K562 (cell line): ENCODE data around the gene ARL10. TPM values are rescaled to one million over a fixed set of nuclear protein-coding genes. Genes with fewer than 3 reads are reported as not detected.

Experiments used
- ADNP ChIP-seq: fragments of 200-800 bp; sonication (Bioruptor generic); IDR thresholded peaks from 2 replicates; pipeline ENCODE4 v1.6.1; 2016; ENCODE audit warnings: missing genetic modification characterization, missing compliant biosample characterization
- ARID2 ChIP-seq: fragments of 450-650 bp; IDR thresholded peaks from 2 replicates; pipeline ENCODE4 v1.6.1; 2017; ENCODE audit warnings: antibody characterized with exemption, mild to moderate bottlenecking
- DIDO1 ChIP-seq: fragments of 450-650 bp; IDR thresholded peaks from 2 replicates; pipeline ENCODE4 v1.6.1; 2016; ENCODE audit warnings: low read depth, missing biosample characterization, missing genetic modification characterization
- ELF2 ChIP-seq: fragments of 250-450 bp; sonication (Bioruptor Pico); IDR thresholded peaks from 2 replicates; pipeline ENCODE4 v1.5.0; 2021; ENCODE audit warnings: mild to moderate bottlenecking
- ELF4 ChIP-seq: fragments of 450-650 bp; formaldehyde crosslinking; IDR thresholded peaks from 2 replicates; pipeline ENCODE4 v1.4.0; 2022; ENCODE audit warnings: missing genetic modification characterization
- GABPA ChIP-seq: fragments of 200-800 bp; sonication (Bioruptor generic); conservative IDR thresholded peaks from 2 replicates; pipeline ENCODE4 v1.6.1; 2016; ENCODE audit warnings: low read depth, missing genetic modification characterization, missing compliant biosample characterization
- HMBOX1 ChIP-seq: sonication (generic); IDR thresholded peaks from 2 replicates; pipeline ENCODE4 v1.6.1; 2016
- MAFG ChIP-seq: fragments of 450-650 bp; conservative IDR thresholded peaks from 2 replicates; pipeline ENCODE4 v1.6.1; 2016; ENCODE audit warnings: missing genetic modification characterization, missing compliant biosample characterization
- MEF2D ChIP-seq: conservative IDR thresholded peaks from 2 replicates; pipeline ENCODE4 v1.6.1; 2016; ENCODE audit warnings: low read depth, missing genetic modification characterization, missing compliant biosample characterization
- MIER1 ChIP-seq: fragments of 450-650 bp; IDR thresholded peaks from 2 replicates; pipeline ENCODE4 v1.6.1; 2016; ENCODE audit warnings: antibody characterized with exemption, mild to moderate bottlenecking, low read depth
- NBN ChIP-seq: fragments of 450-650 bp; IDR thresholded peaks from 2 replicates; pipeline ENCODE4 v1.6.1; 2016; ENCODE audit warnings: low read depth, mild to moderate bottlenecking
- NCOA4 ChIP-seq: fragments of 450-650 bp; IDR thresholded peaks from 2 replicates; pipeline ENCODE4 v1.6.1; 2018; ENCODE audit warnings: mild to moderate bottlenecking; ENCODE audit not compliant: partially characterized antibody
- NR2F6 ChIP-seq: fragments of 450-650 bp; formaldehyde crosslinking; IDR thresholded peaks from 2 replicates; pipeline ENCODE4 v1.4.0; 2020; ENCODE audit warnings: mild to moderate bottlenecking
- PCBP1 ChIP-seq: fragments of 200-400 bp; formaldehyde crosslinking; IDR thresholded peaks from 2 replicates; pipeline ENCODE4 v1.6.1; 2018; ENCODE audit warnings: mild to moderate bottlenecking, low read depth, low read length; ENCODE audit not compliant: poor library complexity, severe bottlenecking
- PHB2 ChIP-seq: fragments of 450-650 bp; IDR thresholded peaks from 2 replicates; pipeline ENCODE4 v1.6.1; 2017; ENCODE audit warnings: low read depth
- RB1 ChIP-seq: fragments of 450-650 bp; IDR thresholded peaks from 2 replicates; pipeline ENCODE4 v1.6.1; 2017; ENCODE audit warnings: low read depth, mild to moderate bottlenecking
- SAP30 ChIP-seq: fragments of 200-600 bp; sonication (generic); IDR thresholded peaks from 2 replicates; pipeline ENCODE4 v1.6.1; 2012; ENCODE audit warnings: borderline replicate concordance, low read depth, mild to moderate bottlenecking, moderate library complexity, low read length, control low read depth, inconsistent platforms; ENCODE audit not compliant: insufficient read depth, poor library complexity, severe bottlenecking
- SNIP1 ChIP-seq: fragments of 450-650 bp; IDR thresholded peaks from 2 replicates; pipeline ENCODE4 v1.7.1; 2017; ENCODE audit warnings: low read depth, mild to moderate bottlenecking
- ZBTB9 ChIP-seq: fragments of 450-650 bp; formaldehyde crosslinking; IDR thresholded peaks from 2 replicates; pipeline ENCODE4 v1.4.0; 2020; ENCODE audit warnings: mild to moderate bottlenecking, moderate library complexity
- ZNF282 ChIP-seq: sonication (generic); formaldehyde crosslinking; IDR thresholded peaks from 2 replicates; pipeline ENCODE4 v1.8.1; 2023; ENCODE audit warnings: missing genetic modification reagents
- ZNF707 ChIP-seq: fragments of 250-450 bp; sonication (Bioruptor Pico); conservative IDR thresholded peaks from 2 replicates; pipeline ENCODE4 v1.8.0; 2022; ENCODE audit warnings: inconsistent platforms, mild to moderate bottlenecking, moderate library complexity
- ZNF717 ChIP-seq: fragments of 250-450 bp; sonication (Bioruptor Pico); IDR thresholded peaks from 2 replicates; pipeline ENCODE4 v1.5.0; 2021
- polyA plus RNA-seq, 8 experiments: library from polyadenylated mRNA; depleted of rRNA in 4 of 8; stranded (reverse) in 5 of 8; unstranded in 3 of 8; fragments of >200 nt; fragmentation: Nextera tagmentation in 2 of 8; fragmentation: Illumina TruSeq in 1 of 8; extraction: Ambion mirVana in 2 of 8; extraction: Trizol in 1 of 8; gene quantifications; 2 replicates each; pipeline versions ENCODE4 v1.2.1 to v1.2.3, GENCODE V29; 2011 to 2014; ENCODE audit warnings: inconsistent platforms in 1 of 8, missing spikeins in 1 of 8
- total RNA-seq, 7 experiments: library from RNA; depleted of rRNA in 6 of 7; stranded (reverse); fragments of >200 nt in 6 of 7; fragmentation: Illumina TruSeq in 2 of 7; extraction: Trizol in 2 of 7; gene quantifications; 2 replicates each; pipeline versions ENCODE4 v1.2.1 to v1.2.3, GENCODE V29; 2011 to 2021; ENCODE audit warnings: low replicate concordance in 1 of 7
- TF ChIP-seq, protein P1 (sequence below): sonication (generic); formaldehyde crosslinking; IDR thresholded peaks from 2 replicates; pipeline ENCODE4 v1.8.1; 2023; ENCODE audit warnings: mild to moderate bottlenecking, missing genetic modification reagents, moderate library complexity
- TF ChIP-seq, protein P2 (sequence below): sonication (generic); formaldehyde crosslinking; IDR thresholded peaks from 2 replicates; pipeline ENCODE4 v1.8.0; 2022; ENCODE audit warnings: mild to moderate bottlenecking, low read depth, missing genetic modification reagents

Gene ARL10
- total and polyA plus RNA-seq, 9 of the 15 experiments (the other 6 are each of a cell fraction or from before 2014, with no cell fraction given) = under 0.01 to 0.40 (median 0.34) TPM; not detected in 3

- TF ChIP-seq, protein P1, sequence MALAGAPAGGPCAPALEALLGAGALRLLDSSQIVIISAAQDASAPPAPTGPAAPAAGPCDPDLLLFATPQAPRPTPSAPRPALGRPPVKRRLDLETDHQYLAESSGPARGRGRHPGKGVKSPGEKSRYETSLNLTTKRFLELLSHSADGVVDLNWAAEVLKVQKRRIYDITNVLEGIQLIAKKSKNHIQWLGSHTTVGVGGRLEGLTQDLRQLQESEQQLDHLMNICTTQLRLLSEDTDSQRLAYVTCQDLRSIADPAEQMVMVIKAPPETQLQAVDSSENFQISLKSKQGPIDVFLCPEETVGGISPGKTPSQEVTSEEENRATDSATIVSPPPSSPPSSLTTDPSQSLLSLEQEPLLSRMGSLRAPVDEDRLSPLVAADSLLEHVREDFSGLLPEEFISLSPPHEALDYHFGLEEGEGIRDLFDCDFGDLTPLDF (CRISPR knock-in tag) = no peak
- TF ChIP-seq PHB2 (no peak), ZNF717 (CRISPR knock-in tag) (no peak), NBN (peak; percentile 6; the same call in 1 of the 2 replicates), SNIP1 (no peak), ELF2 (no peak), ZNF282 (CRISPR knock-in tag) (no peak), ZNF707 (CRISPR knock-in tag) (no peak), MAFG (tag) (no peak), DIDO1 (tag) (no peak), GABPA (tag) (peak; percentile 79; the same call in 1 of the 2 replicates), NR2F6 (CRISPR knock-in tag) (no peak), RB1 (no peak), MIER1 (peak; percentile 28; the same call in 1 of the 2 replicates), ELF4 (CRISPR knock-in tag) (0 out of 2 replicates have a peak, but pooled peaks have one; percentile 3), MEF2D (tag) (no peak), ADNP (no peak), NCOA4 (no peak), ARID2 (no peak), HMBOX1 (no peak), SAP30 (peak; percentile 28), ZBTB9 (CRISPR knock-in tag) (peak; percentile 83), PCBP1 (no peak)
- TF ChIP-seq, protein P2, sequence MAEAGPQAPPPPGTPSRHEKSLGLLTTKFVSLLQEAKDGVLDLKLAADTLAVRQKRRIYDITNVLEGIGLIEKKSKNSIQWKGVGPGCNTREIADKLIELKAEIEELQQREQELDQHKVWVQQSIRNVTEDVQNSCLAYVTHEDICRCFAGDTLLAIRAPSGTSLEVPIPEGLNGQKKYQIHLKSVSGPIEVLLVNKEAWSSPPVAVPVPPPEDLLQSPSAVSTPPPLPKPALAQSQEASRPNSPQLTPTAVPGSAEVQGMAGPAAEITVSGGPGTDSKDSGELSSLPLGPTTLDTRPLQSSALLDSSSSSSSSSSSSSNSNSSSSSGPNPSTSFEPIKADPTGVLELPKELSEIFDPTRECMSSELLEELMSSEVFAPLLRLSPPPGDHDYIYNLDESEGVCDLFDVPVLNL (CRISPR knock-in tag) = no peak
Observed at GRCh38 chr5:176389135-176390123, 24.1 kb downstream of the ARL10 start (continued).
